ENCODE measurements around the gene OR14J1.
"Not testable (repeated sequence)": the region's sequence is repeated elsewhere in the genome, so short reads cannot be mapped to it uniquely, and the experiment has no call there.

The OR14J1 gene, protein sequence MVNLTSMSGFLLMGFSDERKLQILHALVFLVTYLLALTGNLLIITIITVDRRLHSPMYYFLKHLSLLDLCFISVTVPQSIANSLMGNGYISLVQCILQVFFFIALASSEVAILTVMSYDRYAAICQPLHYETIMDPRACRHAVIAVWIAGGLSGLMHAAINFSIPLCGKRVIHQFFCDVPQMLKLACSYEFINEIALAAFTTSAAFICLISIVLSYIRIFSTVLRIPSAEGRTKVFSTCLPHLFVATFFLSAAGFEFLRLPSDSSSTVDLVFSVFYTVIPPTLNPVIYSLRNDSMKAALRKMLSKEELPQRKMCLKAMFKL

DNA sequence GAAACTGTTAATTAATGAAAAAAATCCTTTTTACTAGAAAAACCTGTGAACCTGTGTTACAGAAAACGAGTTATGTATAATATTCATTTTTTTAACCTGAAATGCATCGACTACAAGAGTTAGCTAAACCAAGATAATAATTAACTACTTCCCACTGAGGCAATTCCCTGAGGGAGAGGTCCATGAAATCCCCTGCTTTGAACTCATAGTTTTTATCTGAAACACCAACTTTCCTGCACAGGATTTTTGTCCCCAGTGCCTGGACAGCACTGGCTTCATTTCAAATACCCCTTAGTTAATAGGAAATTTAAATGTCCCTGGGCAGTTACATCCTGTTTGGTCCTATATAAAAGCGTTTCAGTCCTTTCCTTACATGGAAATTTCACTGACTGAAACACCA lies at the start of gene OR14J1:
OR14J1 (plus strand) TSS at position 386 of the 400 bp plus-strand sequence. CDS start 4,989 bp downstream, outside the sequence.
- DNase-seq, result no peak

DNA sequence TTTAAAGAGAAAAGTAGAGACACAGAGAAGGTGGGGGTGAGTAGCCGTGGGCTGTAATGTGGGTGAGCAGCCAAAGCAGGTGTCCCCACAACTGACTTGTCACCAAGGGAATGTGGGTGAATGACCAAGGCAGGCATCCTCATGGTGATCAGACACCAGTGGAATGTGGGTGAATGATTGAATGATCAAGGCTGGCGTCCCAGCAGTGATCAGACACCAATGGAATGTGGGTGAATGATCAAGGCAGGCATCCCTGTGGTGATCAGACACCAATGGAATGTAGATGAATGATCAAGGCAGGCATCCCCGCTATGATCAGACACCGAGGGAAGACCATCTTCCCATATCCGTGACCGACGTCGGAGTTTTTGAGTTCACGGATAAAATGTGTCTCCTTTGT lies 49.8 kb upstream of the OR14J1 start:
- DNase-seq, result no peak

DNA sequence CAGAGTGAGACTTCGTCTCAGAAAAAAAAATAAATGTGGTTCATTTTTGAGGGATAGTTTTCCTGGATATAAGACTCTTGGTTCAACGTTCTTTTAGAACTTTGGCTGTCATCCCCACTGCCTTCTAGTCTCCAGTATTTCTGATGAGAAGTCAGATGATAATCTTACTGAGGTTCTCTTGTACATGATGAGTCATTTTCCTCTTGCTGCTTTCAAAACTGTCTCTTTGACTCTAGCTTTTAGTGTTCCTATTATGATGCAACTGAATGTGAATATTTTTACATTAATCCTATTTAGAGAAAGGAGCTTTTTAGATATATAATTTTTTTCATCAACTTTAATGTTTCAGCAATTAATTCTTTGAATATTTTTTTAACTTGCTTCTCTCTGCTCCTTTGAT lies 46.0 kb upstream of the OR14J1 start:
- DNase-seq, result no peak

DNA sequence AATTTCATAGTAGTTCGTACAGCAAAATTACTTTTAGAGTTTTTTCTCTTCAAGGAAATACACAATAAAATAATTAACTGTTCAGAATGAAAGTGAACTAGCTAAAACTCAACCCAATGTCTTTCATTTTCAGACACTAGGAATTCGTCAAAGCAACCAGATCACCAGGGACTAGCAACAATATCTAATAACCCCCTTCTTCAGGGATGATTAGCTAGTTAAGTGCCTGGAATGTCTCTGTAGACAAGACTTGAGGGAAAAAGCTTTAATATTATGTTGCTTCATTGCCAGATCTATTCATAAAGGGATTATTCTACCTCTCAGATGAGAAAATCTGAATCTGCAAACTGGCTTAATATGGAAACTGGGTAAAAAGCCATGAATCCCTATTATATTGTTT lies 41.8 kb upstream of the OR14J1 start:
- DNase-seq, result no peak

DNA sequence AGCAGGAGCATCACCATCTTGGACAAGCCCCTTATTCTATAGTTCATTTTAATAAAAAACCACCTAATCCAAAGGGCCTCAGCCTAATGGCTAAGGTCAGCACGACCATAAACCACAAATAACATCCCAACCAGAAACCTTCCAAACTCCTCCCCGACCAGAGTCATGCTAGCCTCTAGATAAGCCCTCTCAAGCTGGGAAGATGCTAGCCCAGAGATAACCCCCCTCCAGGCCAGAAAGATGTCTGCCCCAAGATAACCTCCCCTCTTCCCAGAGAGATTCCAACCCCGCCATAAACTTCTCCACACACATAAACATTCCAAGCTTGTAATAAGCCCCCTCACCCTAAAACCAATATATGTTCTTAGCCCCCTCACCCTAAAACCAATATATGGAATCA lies 38.5 kb upstream of the OR14J1 start:
- no peak for DNase-seq

DNA sequence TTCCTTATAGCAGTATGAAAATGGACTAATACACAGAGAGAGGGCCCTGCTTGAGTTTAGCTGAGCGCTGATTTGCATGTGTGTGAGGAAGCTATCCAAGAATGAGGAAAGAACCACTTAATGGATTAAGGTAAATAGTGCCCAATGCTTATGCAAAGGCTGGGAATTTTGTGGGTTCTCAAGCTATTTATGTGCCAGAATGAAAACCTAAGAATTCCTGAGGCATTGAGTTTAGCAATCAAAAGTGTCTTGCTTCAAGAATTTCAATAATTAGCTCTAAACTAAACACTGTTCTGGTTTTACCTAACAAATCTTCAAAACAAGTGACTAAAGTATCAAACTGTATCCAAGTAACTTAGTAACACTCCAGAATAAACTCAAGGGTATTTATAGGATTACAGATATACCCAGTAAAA lies 7.0 kb upstream of the OR14J1 start:
- no peak for DNase-seq

DNA sequence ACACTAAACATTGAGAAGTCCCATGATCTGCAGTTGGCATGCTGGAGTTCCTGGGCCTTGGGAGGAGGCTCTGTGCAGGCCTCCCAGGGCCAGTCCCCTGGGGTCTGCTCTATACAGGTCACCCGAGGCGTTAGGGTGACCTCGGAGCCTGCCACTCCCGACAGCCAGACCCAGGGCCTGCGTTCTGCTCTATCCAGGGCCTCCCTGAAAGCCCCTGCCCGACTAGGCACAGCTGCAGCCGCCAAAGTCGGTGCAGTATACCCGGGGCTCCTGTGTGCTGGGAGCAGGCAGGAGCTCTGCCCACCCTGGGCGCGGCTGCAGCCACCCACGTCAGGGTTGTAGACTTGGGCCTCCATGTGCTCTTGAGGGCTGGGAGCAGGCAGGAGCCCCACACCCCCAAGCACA lies 6.3 kb upstream of the OR14J1 start:
- DNase-seq, result no peak

DNA sequence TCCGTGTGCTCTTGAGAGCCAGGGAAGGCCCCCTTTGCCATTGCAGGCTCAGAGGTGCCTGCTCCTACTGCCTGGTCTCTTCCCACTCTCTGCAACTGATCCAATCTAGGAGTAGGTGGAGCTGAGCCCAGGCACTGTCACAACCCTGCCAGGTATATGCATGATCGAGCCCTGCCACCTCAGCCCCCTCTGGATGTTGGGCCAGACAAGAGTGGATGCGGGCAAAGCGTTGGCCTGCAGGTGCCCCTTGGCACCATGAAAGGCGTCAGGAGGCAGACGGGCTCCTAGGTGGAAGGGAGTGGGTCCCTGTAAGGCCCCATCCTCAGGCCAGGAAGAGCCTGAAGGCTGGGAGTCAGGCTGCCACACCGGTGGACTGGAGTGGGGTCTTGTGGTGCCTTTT lies 5.9 kb upstream of the OR14J1 start:
- DNase-seq, result no peak

DNA sequence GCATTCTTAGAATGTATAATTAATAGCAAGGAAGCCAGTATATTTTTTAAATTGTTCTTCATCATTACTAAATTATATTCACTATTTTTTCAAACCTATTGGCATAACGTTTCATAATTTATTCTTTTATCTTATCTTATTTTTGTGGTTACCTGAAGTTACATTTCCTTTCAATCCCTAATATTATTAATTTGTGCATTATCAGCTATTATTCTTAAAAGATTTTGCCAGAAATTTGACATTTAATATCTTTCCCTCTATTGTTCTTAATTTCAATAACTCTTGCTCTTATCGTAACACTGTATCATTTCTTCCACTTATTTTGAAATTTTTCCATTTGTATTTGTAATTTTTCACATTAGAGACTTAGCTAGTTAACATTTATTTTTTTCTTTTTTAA lies 18.4 kb downstream of the OR14J1 start:
- no peak for DNase-seq

DNA sequence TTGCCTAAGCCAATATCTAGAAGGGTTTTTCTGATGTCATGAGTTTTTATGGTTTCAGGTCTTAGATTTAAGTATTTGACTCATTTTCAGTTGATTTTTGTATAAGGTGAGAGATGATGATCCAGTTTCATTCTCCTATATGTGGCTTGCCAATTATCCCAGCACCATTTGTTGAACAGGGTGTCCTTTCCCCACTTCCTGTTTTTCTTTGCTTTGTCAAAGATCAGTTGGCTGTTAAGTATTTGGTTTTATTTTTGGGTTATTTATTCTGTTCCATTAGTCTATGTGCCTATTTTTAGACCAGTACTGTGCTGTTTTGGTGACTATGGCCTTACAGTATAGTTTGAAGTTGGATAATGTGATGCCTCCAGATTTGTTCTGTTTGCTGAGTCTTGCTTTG lies 21.8 kb downstream of the OR14J1 start:
- not testable (repeated sequence) for DNase-seq

DNA sequence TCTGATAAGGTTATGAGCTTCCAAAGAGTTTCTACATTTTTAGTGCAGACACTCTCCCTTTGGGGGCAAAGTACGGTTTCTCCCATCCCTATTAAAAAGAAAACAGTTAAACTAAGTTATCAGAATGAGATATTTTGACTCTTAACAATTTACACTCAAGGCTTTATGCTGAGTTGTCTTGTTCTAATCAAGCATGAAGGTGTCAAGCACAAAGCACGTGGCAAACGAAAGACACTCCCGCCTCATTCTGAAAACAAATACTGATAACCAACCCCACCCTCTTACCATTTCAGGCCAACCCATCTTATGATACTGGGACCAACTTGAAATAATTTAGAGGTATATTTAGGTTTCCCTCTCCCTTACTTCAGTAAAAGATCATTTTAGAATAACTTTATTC lies 24.3 kb downstream of the OR14J1 start:
- no peak for DNase-seq

DNA sequence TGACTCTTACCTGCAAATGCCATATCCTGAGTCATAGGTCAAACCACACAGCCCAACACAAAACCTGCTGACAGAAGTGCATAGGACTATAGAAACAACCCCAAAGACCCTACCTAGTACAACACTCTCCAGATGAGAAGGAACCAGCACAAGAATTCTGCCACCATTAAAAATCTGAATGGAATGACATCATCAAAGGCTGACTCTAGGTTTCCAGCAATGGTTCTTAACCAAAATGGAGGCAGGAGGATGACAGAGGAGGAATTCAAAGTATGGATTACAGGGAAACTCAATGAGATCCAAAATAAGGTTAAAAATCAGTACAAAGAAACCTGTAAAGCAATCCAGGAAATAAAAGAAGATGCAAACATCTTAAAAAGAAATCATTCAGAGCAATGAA lies 31.2 kb downstream of the OR14J1 start:
- no peak for DNase-seq

DNA sequence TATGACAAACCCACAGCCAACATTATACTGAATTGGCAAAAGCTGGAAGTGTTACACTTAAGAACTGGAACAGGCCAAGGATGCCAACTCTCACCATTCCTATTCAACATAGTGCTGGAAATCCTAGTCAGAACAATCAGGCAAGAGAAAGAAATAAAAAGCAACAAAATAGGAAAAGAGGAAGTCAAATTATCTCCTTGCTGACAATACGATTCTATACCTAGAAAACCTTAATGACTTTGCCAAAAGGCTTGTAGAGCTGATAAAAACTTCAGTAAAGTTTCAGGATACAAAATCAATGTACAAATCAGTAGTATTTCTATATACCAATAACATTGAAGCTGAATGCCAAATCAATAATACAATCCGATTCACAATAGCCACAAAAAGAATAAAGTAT lies 34.8 kb downstream of the OR14J1 start:
- DNase-seq, result no peak

DNA sequence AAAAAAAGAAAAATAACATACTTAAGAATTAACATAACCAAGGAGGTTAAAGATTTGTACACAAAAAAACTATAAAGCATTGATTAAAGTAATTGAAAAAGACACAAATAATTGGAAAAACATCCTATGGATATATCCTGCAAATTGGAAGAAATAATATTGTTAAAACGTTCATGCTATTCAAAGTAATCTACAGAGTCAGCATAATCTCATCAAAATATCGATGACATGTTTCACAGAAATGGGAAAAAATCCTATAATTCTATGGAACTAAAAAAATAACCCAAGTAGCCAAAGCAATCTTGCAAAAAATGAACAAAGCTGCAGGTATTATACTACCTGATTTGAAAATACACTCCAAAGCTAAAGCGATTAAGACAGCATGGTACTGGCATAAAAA lies 43.9 kb downstream of the OR14J1 start:
- DNase-seq, result no peak

DNA sequence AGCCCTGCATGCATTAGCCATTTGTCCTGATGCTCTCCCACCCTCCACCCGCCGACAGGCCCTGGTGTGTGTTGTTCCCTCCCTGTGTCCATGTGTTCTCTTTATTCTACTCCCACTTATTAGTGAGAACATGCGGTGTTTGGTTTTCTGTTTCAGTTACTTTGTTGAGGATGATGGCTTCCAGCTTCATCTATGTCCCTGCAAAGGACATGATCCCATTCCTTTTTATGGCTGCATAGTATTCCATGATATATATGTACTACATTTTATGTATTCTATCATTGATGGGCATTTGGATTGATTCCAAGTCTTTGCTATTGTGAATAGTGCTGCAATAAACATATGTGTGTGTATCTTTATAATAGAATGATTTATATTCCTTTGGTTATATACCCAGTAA lies 47.8 kb downstream of the OR14J1 start:
- DNase-seq, result not testable (repeated sequence)

DNA sequence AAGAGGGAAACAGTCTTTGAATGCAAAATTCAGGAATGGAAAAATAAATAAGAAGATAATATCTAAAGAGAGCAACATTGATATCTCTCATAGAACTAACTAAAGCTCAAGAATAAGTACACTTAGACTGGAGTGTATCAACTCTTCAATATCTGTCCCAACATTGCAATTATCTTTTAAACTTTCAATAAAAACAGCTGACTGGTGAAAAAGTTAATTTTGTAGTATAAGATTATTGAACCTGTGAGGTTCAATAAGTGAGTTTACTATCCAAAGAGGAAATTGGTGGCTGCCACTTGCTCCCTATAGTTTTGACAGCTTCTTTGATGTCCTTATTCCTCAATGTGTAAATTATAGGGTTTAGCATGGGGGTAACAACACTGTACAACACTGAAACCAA lies 53.5 kb downstream of the OR14J1 start:
- DNase-seq, result no peak

DNA sequence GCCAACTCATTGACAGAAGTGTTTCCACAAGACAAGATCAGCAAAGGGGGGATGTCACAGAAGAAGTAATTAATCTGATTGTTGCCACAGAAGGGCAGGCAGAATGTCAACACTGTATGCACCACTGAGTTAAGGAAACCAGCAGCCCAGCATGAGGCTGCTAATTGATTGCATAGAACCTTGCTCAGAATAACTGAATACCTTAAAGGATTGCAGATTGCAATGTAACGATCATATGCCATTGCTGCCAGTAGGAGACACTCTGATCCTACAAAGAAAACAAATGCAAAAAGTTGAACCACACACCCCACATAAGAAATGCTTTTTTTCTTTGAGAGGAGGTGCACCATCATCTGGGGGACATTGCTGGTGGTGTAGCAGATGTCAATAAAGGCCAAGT lies 54.1 kb downstream of the OR14J1 start:
- DNase-seq, result no peak

Measured in stimulated activated CD4-positive, alpha-beta T cell treated with anti-CD3 and anti-CD28 coated beads, Interleukin-1b, Interleukin-23, amount 100 ng/mL, for 48 hours (primary cell).